Measurements from ENCODE around the gene C1orf53. TPM values are rescaled to one million over a fixed set of nuclear protein-coding genes. Genes with fewer than 3 reads are reported as not detected.

Gene C1orf53
- total RNA-seq, 1 experiment from 2014 or later = 6.0 TPM

- no peak for DNase-seq
- H3K36me3 ChIP-seq (ENCODE audit: low read depth) = no peaks in the 10 kb centered on the region
- no peaks in the 10 kb centered on the region for H3F3A ChIP-seq (ENCODE audit: insufficient read depth, low read depth)
- H3K4me3 ChIP-seq = no peak overlapping the region
- no peak overlapping the region for H2AFZ ChIP-seq
- H3K4me2 ChIP-seq = no peak overlapping the region
- ChIA-PET CTCF (no interaction called here), POLR2A (ENCODE audit: unreplicated experiment) (no interaction called here)
- H3K4me1 ChIP-seq (replicated peaks; ENCODE audit: insufficient read depth) = no peaks in the 10 kb centered on the region
- H3K79me2 ChIP-seq (ENCODE audit: low read depth) = no peaks in the 10 kb centered on the region
- TF ChIP-seq CTCF (conservative IDR thresholded peaks at IDR 0.05) (no peak), EZH2 (IDR thresholded peaks at IDR 0.05; ENCODE audit: low read depth) (no peak)
- no peaks in the 10 kb centered on the region for H3K9me3 ChIP-seq (ENCODE audit: insufficient read depth, low read depth)
- intact Hi-C loops (cut with micrococcal nuclease; ENCODE audit: unreplicated experiment) = no loop called here
- no TSS peak for BruUV-seq (replicated peaks)
- no peaks in the 10 kb centered on the region for H3K9me2 ChIP-seq (ENCODE audit: insufficient read depth)
- no peak overlapping the region for H3K27ac ChIP-seq
- no peaks in the 10 kb centered on the region for H3K27me3 ChIP-seq (ENCODE audit: insufficient read depth, low read depth)
- H4K20me1 ChIP-seq (ENCODE audit: insufficient read depth) = no peaks in the 10 kb centered on the region
These were observed 43.4 kb upstream of the C1orf53 start for GRCh38 chr1:197859024-197859423.

DNA sequence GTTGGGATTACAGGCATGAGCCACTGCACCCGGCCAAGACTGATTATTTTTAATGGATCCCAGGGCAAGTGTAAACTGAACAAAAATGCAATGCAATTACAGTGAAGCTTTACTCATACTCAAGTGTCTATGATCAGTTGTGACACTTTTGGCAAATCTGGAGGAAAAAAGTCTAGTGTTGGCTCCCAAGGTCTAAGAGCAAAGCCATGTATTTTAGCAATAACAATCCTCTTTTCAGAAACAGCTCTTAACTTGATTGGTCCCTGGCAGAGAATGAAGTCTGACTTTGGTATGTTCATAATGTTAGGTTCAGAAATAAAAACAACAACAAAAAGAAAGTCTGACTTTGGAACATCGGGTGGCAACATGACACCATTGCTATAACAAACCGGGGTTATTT, 40.2 kb upstream of the C1orf53 start:
- no peak overlapping the region for H3K27ac ChIP-seq
- TF ChIP-seq EZH2 (IDR thresholded peaks at IDR 0.05; ENCODE audit: low read depth) (no peak), CTCF (conservative IDR thresholded peaks at IDR 0.05) (no peak)
- no peaks in the 10 kb centered on the region for H3K9me2 ChIP-seq (ENCODE audit: insufficient read depth)
- DNase-seq = no peak
- H2AFZ ChIP-seq = no peak overlapping the region
- H3K9me3 ChIP-seq (ENCODE audit: insufficient read depth, low read depth) = no peaks in the 10 kb centered on the region
- H3K4me3 ChIP-seq = no peak overlapping the region
- POLR2A ChIA-PET (ENCODE audit: unreplicated experiment) = no interaction called here
- H4K20me1 ChIP-seq (ENCODE audit: insufficient read depth) = no peaks in the 10 kb centered on the region
- intact Hi-C loops (cut with micrococcal nuclease; ENCODE audit: unreplicated experiment) = no loop called here
- H3K36me3 ChIP-seq (ENCODE audit: low read depth) = no peaks in the 10 kb centered on the region
- no peaks in the 10 kb centered on the region for H3F3A ChIP-seq (ENCODE audit: insufficient read depth, low read depth)
- CTCF ChIA-PET = no interaction called here
- no peaks in the 10 kb centered on the region for H3K27me3 ChIP-seq (ENCODE audit: insufficient read depth, low read depth)
- H3K4me1 ChIP-seq (replicated peaks; ENCODE audit: insufficient read depth) = no peaks in the 10 kb centered on the region
- no peaks in the 10 kb centered on the region for H3K79me2 ChIP-seq (ENCODE audit: low read depth)
- H3K4me2 ChIP-seq = no peak overlapping the region
- BruUV-seq (replicated peaks) = no TSS peak

GRCh38 chr1:197862671-197863070, 39.8 kb upstream of the C1orf53 start:
- POLR2A ChIA-PET (ENCODE audit: unreplicated experiment) = no interaction called here
- Histone ChIP-seq H3K9me2 (ENCODE audit: insufficient read depth) (no peaks in the 10 kb centered on the region), H3K79me2 (ENCODE audit: low read depth) (no peaks in the 10 kb centered on the region), H3K27me3 (ENCODE audit: insufficient read depth, low read depth) (no peaks in the 10 kb centered on the region), H3K36me3 (ENCODE audit: low read depth) (no peaks in the 10 kb centered on the region), H3F3A (ENCODE audit: insufficient read depth, low read depth) (no peaks in the 10 kb centered on the region), H3K9me3 (ENCODE audit: insufficient read depth, low read depth) (no peaks in the 10 kb centered on the region), H4K20me1 (ENCODE audit: insufficient read depth) (no peaks in the 10 kb centered on the region), H2AFZ (no peak overlapping the region), H3K4me1 (replicated peaks; ENCODE audit: insufficient read depth) (no peaks in the 10 kb centered on the region), H3K27ac (no peak overlapping the region), H3K4me3 (no peak overlapping the region), H3K4me2 (no peak overlapping the region)
- intact Hi-C loops (cut with micrococcal nuclease; ENCODE audit: unreplicated experiment) = no loop called here
- CTCF ChIA-PET = no interaction called here
- DNase-seq = no peak
- BruUV-seq (replicated peaks) = no TSS peak
- TF ChIP-seq EZH2 (IDR thresholded peaks at IDR 0.05; ENCODE audit: low read depth) (no peak), CTCF (conservative IDR thresholded peaks at IDR 0.05) (no peak)
